ENCODE data around the gene SPZ1. TPM values are rescaled to one million over a fixed set of nuclear protein-coding genes. Genes with fewer than 3 reads are reported as not detected.

SPZ1 gene
- total and polyA plus RNA-seq, 2 of the 13 experiments (the other 11 are each of a cell fraction or from before 2014, with no cell fraction given): not detected

DNA sequence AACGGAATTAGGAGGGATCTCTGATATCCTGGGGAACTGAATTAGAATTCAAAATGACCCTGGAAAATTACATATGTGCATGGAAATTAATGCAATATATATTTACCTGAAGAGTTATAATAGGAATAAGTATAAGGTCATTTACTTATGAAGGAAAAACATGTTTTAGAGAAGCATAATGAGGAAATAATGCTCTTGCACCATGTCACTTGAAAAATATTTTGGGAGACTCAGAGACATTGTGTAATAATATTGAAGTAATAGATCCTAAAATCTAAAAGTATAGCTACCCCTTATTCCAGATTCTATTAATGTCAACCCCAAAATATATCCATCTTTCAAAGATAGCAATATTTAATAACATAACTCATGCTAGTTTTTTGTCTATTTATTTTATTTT lies 28.4 kb downstream of the SPZ1 start:
- no peak overlapping the region for H3K27ac ChIP-seq (ENCODE audit: extremely low read length, insufficient read depth, low read length)
- WGBS (ENCODE audit: low lambda C conversion rate): 0% methylated on average over 1 of the region's 1 CpG

More for the DNA sequence above, 28.4 kb downstream of the SPZ1 start:
- peaks cover 11% of the 10 kb centered on the region for H3K4me1 ChIP-seq (ENCODE audit: insufficient read depth, low read length)
- no peaks in the 10 kb centered on the region for H3K36me3 ChIP-seq (replicated peaks in 1 of 2; ENCODE audit: control insufficient read depth in 1 of 2, insufficient read depth in 2 of 2, low read length in 2 of 2)
- CTCF ChIA-PET (ENCODE audit: low intra/inter-chr PET ratio, low total read pairs): no interaction called here
- no peak overlapping the region for H3K4me2 ChIP-seq (ENCODE audit: low read depth, low read length)
- no peaks in the 10 kb centered on the region for H3K9me3 ChIP-seq (ENCODE audit: low read length)
- no peak for TF ChIP-seq GFI1 (CRISPR knock-in tag; IDR thresholded peaks at IDR 0.05; ENCODE audit: borderline replicate concordance)
- no peak for TF ChIP-seq AHR (CRISPR knock-in tag; IDR thresholded peaks at IDR 0.05)
- no peak for TF ChIP-seq ZNF124 (CRISPR knock-in tag; IDR thresholded peaks at IDR 0.05)
- TF ChIP-seq HHEX (CRISPR knock-in tag; IDR thresholded peaks at IDR 0.05): no peak
- TF ChIP-seq, protein P1, sequence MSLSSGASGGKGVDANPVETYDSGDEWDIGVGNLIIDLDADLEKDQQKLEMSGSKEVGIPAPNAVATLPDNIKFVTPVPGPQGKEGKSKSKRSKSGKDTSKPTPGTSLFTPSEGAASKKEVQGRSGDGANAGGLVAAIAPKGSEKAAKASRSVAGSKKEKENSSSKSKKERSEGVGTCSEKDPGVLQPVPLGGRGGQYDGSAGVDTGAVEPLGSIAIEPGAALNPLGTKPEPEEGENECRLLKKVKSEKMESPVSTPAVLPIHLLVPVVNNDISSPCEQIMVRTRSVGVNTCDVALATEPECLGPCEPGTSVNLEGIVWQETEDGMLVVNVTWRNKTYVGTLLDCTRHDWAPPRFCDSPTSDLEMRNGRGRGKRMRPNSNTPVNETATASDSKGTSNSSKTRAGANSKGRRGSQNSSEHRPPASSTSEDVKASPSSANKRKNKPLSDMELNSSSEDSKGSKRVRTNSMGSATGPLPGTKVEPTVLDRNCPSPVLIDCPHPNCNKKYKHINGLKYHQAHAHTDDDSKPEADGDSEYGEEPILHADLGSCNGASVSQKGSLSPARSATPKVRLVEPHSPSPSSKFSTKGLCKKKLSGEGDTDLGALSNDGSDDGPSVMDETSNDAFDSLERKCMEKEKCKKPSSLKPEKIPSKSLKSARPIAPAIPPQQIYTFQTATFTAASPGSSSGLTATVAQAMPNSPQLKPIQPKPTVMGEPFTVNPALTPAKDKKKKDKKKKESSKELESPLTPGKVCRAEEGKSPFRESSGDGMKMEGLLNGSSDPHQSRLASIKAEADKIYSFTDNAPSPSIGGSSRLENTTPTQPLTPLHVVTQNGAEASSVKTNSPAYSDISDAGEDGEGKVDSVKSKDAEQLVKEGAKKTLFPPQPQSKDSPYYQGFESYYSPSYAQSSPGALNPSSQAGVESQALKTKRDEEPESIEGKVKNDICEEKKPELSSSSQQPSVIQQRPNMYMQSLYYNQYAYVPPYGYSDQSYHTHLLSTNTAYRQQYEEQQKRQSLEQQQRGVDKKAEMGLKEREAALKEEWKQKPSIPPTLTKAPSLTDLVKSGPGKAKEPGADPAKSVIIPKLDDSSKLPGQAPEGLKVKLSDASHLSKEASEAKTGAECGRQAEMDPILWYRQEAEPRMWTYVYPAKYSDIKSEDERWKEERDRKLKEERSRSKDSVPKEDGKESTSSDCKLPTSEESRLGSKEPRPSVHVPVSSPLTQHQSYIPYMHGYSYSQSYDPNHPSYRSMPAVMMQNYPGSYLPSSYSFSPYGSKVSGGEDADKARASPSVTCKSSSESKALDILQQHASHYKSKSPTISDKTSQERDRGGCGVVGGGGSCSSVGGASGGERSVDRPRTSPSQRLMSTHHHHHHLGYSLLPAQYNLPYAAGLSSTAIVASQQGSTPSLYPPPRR (CRISPR knock-in tag; IDR thresholded peaks at IDR 0.05; ENCODE audit: borderline replicate concordance): no peak
- no peak for TF ChIP-seq KLF16 (CRISPR knock-in tag; IDR thresholded peaks at IDR 0.05)
- no peak for TF ChIP-seq ZNF768 (CRISPR knock-in tag; IDR thresholded peaks at IDR 0.05)
- no peak for TF ChIP-seq SMAD1 (CRISPR knock-in tag; IDR thresholded peaks at IDR 0.05; ENCODE audit: borderline replicate concordance, low read depth)
- TF ChIP-seq GTF3A (CRISPR knock-in tag; conservative IDR thresholded peaks at IDR 0.05): no peak
- no peak for TF ChIP-seq HNF1B (CRISPR knock-in tag; IDR thresholded peaks at IDR 0.05)
- TF ChIP-seq ZFP37 (CRISPR knock-in tag; IDR thresholded peaks at IDR 0.05; ENCODE audit: borderline replicate concordance): no peak
- TF ChIP-seq SMAD9 (CRISPR knock-in tag; IDR thresholded peaks at IDR 0.05): no peak
- no peak for TF ChIP-seq MATR3 (CRISPR knock-in tag; IDR thresholded peaks at IDR 0.05)
- no peak for TF ChIP-seq CREB3 (CRISPR knock-in tag; IDR thresholded peaks at IDR 0.05)
- ATAC-seq (no peak), DNase-seq (ENCODE audit: low spot score) (no peak), FAIRE-seq (no peak)
- H3K27me3 ChIP-seq (ENCODE audit: control insufficient read depth in 1 of 2, insufficient read depth in 2 of 2, low read length in 2 of 2): peaks cover 0 to 2% of the 10 kb centered on the region in 2 experiments; a peak in 2 of 5 replicates
- intact Hi-C loops (cut with micrococcal nuclease; ENCODE audit: unreplicated experiment): loop anchor here (5.0 to 10.0 kb wide), 3 partner anchors 57 to 309 kb away; partner anchors contain the start of genes FAM151B and ZFYVE16
- H2AFZ ChIP-seq (ENCODE audit: low read length): no peak overlapping the region
- BruUV-seq (replicated peaks): no TSS peak
- in situ Hi-C loops (cut with HindIII; ENCODE audit: extremely low pct_ligation_motif_present, low pct_unique_long_range_greater_than_20kb): no loop called here
- H3K4me3 ChIP-seq (replicated peaks in 1 of 3; ENCODE audit: insufficient read depth in 1 of 3, low read depth in 2 of 3, low read length in 3 of 3): no peak overlapping the region
- H3K79me2 ChIP-seq (ENCODE audit: insufficient read depth, low read length): no peaks in the 10 kb centered on the region
- no peak overlapping the region for H3K9ac ChIP-seq (ENCODE audit: insufficient read depth, low read depth, low read length)
- no peaks in the 10 kb centered on the region for H4K20me1 ChIP-seq (ENCODE audit: insufficient read depth, low read length)
- POLR2A ChIA-PET: no interaction called here

Data from HepG2 (cell line).